GM21381 (cell line): ENCODE data around the gene MAD1L1.

ENCODE experiments used
- ATAC-seq: cut with Tn5 transposase; IDR thresholded peaks from one replicate; pipeline ENCODE4 v1.9.1; 2021; ENCODE audit warnings: mild to moderate bottlenecking, moderate library complexity; ENCODE audit not compliant: unreplicated experiment

The MAD1L1 gene

GRCh38 chr7:2219136-2219535 is 13.6 kb downstream of the MAD1L1 start:
- ATAC-seq, result no peak

GRCh38 chr7:2218444-2218785 is 14.3 kb downstream of the MAD1L1 start:
- no peak for ATAC-seq

GRCh38 chr7:2217716-2218443 is 14.9 kb downstream of the MAD1L1 start:
- ATAC-seq, result no peak

- no peak for ATAC-seq
Observed at GRCh38 chr7:2217206-2217605, 15.5 kb downstream of the MAD1L1 start.

GRCh38 chr7:2215851-2216250 is 16.9 kb downstream of the MAD1L1 start:
- ATAC-seq, result no peak

GRCh38 chr7:2214636-2215035 is 18.1 kb downstream of the MAD1L1 start:
- ATAC-seq, result no peak

- no peak for ATAC-seq
Observed at GRCh38 chr7:2213551-2214215, 19.1 kb downstream of the MAD1L1 start.

GRCh38 chr7:2212906-2213305 is 19.8 kb downstream of the MAD1L1 start:
- no peak for ATAC-seq

GRCh38 chr7:2211926-2212325 is 20.8 kb downstream of the MAD1L1 start:
- no peak for ATAC-seq

- ATAC-seq, result no peak
Observed at GRCh38 chr7:2211259-2211880, 21.4 kb downstream of the MAD1L1 start.

- ATAC-seq, result no peak
Observed at GRCh38 chr7:2210551-2211258, 22.0 kb downstream of the MAD1L1 start.

- no peak for ATAC-seq
Observed at GRCh38 chr7:2209961-2210323, 22.8 kb downstream of the MAD1L1 start.

GRCh38 chr7:2209146-2209960 is 23.4 kb downstream of the MAD1L1 start:
- peak; percentile 56 for ATAC-seq

GRCh38 chr7:2208712-2209111 is 24.0 kb downstream of the MAD1L1 start:
- no peak for ATAC-seq

- no peak for ATAC-seq
Observed at GRCh38 chr7:2205036-2205780, 27.5 kb downstream of the MAD1L1 start.

GRCh38 chr7:2204446-2204845 is 28.3 kb downstream of the MAD1L1 start:
- ATAC-seq, result no peak

- ATAC-seq, result no peak
Observed at GRCh38 chr7:2203766-2204300, 28.9 kb downstream of the MAD1L1 start.

- no peak for ATAC-seq
Observed at GRCh38 chr7:2202901-2203765, 29.6 kb downstream of the MAD1L1 start.

- no peak for ATAC-seq
Observed at GRCh38 chr7:2202361-2202761, 30.4 kb downstream of the MAD1L1 start.
